HG02981 (cell line): ENCODE results near the gene PLEKHG5.
"Not testable (repeated sequence)": the region's sequence is repeated elsewhere in the genome, so short reads cannot be mapped to it uniquely, and the experiment has no call there.

Experiments
- ATAC-seq: cut with Tn5 transposase; IDR thresholded peaks from one replicate; pipeline ENCODE4 v1.9.1; 2021; ENCODE audit warnings: mild to moderate bottlenecking, moderate library complexity; ENCODE audit not compliant: unreplicated experiment

The PLEKHG5 gene

DNA sequence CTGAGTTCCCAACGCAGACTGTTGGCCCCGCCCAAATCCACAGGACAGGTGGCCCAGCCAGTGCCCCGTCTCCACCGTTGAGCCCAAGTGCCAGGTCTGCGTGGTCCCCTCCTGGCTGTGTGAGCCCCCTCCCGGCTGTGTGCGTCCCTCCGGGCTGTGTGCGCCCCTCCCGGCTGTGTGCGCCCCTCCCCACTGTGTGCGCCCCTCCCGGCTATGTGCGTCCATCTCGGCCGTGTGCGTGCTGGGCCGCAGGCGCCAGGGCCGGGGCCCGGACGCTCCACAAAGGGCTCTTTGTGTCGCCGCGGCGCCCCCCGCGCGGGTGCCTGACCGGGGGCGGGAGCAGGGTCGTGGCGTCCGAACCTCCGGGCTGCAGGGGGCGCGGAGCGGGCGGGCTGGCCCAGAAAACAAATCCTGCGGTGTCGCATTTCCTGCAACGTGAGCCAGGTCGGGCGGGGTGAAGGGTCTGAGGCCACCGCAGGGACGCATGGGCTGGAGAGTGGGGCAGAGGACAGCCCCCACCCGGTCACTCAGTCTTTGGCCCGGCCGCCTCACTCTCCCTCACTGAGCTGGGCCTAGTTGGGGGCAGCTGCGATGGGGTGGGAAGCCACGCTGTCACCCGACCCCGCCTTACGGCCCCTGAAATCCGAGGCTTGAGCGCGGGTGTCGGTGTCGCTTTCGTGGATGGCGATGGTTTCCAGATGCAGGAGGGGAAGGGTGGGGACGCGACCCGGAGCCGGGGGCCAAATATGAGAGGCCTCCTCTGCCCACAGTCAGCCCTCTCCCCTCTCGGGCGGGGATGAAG is 44.2 kb downstream of the PLEKHG5 start:
- ATAC-seq = no peak

GRCh38 chr1:6446665-6447015 is 44.8 kb downstream of the PLEKHG5 start:
- no peak for ATAC-seq

- ATAC-seq = not testable (repeated sequence)
Measured at GRCh38 chr1:6445929-6446328, 45.5 kb downstream of the PLEKHG5 start.

GRCh38 chr1:6445062-6445763 is 46.3 kb downstream of the PLEKHG5 start:
- ATAC-seq = no peak

DNA sequence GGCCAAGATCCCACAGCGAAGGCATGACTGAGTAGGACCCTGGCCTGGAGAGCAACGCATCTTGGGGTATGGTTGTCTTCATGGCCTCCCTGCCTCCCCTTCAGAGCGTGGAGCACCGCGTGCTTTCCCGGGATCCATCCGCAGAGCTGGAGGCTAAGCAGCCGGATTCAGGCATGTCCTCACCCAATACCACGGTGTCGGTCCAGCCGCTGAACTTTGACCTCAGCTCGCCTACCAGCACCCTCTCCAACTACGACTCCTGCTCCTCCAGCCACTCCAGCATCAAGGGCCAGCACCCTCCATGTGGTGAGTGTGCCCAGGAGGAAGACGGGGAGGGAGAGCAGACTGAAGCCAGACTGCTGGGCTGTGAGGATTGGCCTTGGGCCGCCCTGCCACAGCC is 47.1 kb downstream of the PLEKHG5 start:
- no peak for ATAC-seq

DNA sequence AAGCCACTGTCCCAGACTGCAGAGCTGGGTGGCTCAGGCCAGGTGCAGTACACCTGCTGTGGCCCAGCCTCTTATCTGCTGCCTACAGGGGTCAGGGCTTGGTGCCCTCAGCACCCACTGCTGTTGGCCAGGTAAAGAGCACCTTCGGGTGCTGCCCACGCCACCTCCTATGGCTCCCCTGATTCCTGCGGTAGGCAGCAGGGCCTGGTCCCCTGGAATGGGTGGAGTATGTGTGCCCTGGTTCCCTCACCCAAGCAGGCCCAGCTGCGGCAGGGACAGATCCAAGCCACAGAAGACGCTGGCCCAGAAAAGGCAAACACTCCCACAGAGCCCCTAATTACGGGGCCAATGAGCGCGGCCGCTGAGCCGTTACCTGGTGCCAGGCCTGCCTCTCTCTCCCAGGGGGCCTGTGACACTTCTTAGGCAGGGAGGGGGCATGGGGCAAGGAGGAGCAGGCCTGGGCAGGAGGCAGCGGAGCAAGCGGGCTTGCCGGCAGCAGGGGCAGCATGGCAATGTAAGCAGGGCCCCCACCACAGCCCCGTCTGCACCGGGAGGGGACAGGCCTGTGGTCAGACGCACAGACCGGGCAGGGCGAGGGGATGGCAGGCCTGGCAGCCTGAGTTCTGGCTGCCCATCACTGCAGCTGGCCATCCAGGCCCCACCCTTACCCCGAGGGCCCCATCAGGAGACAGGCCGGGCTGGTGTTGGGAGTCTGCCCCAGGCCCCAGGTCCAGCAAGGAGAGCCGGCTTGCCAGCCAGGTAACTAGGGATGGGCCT is 47.9 kb downstream of the PLEKHG5 start:
- no peak for ATAC-seq

DNA sequence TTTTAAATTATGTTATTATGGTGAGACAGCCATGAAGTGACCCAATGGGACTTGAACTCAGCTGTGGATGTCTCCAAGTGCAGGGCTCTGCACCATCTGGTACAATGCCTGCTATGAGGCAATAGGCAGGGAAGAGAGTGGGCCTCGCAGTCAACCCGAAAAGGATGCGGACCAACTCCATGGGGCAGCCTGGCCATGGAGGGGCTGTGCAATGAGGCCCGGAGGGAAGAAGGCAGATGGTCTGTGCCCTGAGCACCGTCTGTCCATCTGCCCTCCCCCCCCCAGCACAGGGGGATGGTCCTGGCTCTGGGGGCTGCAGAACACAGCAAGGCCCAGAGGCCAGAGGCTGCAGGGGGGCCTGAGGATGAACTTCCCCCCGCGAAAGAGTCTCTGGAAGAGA is 49.9 kb downstream of the PLEKHG5 start:
- ATAC-seq = no peak

- ATAC-seq = peak; percentile 48
Measured at GRCh38 chr1:6440198-6441126, 51.0 kb downstream of the PLEKHG5 start.

DNA sequence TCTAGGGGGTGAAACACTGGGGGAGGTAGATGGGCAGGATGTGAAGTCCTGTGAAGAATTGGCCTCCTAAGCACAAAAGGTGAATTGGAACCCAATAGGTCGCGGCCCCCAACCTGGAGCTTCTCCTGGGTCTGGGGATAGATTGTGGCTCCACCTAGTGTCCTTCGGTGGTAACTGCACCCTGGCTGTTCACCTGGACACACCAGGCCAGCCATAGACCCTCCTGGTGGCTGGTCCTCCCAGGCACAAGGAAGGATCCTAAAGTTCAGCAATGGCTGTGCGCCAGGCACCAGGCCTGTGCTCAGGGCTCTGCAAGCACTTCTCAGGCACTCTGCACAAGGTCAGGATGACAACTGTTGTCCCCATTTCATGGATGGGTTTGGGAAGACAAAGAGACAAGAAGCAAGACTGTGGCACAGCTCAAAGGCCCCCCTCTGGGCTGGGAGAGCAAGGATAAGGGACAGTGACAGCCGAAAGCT is 53.4 kb downstream of the PLEKHG5 start:
- ATAC-seq = no peak

- not testable (repeated sequence) for ATAC-seq
Measured at GRCh38 chr1:6437012-6437700, 54.3 kb downstream of the PLEKHG5 start.

DNA sequence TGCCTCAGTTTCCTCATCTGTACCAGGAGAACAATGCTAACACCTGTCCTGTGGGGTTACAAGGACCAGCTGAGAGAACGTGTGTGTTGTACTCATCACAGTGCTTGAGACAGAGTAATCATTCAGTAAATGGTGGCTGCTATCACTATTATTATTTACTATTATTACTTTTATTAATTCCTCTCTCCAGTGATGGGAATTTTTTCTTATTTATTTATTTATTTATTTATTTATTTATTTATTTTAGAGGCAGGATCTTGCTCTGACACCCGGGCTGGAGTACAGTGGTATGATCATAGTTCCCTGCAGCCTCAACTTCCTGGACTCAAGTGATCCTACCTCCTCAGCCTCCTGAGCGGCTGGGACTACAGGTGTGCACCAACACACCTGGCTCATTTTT is 55.2 kb downstream of the PLEKHG5 start:
- not testable (repeated sequence) for ATAC-seq

DNA sequence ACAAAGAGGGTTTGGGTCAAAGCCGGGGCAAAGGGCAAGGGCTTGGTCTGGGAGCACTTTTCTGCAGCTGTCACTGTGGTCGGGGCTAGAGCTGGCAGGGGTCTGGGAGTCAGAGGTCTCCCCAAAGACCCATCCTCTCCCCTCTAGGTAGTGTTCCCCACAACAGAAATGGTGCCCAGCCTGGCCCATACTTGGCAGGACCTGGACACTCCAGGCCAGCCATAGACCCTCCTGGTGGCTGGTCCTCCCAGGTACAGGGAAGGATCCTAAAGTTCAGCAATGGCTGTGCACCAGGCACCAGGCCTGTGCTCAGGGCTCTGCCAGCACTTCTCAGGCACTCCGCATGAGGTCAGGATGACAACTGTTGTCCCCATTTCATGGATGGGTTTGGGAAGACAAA is 55.9 kb downstream of the PLEKHG5 start:
- ATAC-seq = no peak

DNA sequence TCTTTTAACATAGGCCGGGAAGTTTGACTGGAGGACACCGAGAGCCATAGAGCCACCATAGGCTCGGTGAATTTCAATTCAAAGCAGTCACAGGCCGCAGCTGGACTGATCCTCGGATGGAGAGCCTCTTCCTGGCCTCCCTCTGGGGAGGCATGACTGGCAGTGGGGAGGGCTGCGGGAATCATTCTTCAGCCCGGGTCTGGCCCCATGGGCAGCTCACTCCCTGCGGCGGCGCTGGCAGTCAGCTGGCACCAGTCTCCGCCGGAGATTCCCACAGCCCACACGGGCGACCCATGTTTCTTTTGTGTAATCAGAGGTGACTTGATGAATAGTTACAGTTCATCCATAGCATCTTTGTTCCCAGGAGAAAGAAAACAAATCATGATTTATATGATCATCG is 56.3 kb downstream of the PLEKHG5 start:
- no peak for ATAC-seq

DNA sequence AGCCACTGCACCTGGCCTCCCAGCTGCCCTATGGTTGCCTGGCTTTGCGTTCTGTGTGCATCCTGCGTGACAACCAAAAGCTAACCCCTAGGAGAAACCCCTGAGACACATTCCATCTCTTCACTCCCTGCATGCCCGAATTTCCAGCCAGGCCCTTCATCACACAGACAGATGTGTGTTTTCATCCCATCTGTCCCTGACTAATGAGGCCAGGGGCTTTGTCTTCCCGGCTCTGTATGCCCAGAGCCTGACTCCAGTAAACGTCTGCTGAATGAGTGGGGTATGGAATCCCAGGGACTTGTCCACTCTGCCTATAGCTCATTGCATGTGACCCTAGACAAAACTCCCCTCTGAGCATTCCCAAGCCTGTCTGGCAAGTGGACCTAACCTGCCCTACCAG is 57.3 kb downstream of the PLEKHG5 start:
- no peak for ATAC-seq

DNA sequence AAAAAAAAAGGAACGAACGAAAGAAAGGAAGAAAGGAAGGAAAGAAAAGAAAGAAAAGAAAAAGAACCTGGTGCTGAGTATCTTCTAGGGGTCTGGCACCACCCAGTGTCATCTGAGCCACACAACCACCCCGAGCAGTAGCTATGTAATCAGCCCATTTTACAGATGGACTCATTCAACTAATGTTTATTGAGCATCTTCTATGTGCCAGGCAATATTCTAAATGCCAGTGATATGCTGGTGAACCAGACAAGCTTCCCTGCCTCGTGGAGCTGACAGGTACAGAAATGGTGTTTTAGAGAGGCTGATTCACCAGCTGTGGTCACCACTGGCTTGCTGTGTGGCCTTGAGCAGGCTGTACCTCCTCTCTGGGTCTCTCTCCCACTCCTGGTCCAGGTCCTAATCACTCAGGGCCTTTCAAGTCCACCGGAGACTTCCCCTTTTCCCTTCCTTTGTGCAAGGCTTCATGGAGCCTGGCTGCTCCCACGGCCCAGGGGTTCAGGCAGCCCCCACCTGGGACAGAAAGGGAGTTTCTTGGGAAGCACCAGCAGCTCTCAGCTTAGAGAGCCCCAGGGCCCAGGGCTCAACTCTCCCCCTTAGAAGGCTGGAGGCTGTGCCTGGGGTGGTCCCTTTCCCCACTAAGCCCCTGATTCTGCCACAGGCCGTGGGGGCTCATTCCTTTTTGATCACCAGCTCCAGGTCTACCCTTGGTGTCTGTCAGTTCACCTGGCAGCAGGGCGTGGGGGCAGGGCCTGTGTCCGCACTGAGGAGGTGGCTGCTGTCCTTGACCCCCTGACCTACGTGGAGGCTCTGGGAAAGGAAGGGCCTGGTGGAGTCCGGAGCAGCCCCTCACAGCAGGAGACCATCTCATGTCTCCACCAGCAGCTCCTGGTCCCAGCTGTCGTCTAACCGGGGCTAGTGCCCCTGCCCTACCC is 59.6 kb downstream of the PLEKHG5 start:
- ATAC-seq = not testable (repeated sequence)

DNA sequence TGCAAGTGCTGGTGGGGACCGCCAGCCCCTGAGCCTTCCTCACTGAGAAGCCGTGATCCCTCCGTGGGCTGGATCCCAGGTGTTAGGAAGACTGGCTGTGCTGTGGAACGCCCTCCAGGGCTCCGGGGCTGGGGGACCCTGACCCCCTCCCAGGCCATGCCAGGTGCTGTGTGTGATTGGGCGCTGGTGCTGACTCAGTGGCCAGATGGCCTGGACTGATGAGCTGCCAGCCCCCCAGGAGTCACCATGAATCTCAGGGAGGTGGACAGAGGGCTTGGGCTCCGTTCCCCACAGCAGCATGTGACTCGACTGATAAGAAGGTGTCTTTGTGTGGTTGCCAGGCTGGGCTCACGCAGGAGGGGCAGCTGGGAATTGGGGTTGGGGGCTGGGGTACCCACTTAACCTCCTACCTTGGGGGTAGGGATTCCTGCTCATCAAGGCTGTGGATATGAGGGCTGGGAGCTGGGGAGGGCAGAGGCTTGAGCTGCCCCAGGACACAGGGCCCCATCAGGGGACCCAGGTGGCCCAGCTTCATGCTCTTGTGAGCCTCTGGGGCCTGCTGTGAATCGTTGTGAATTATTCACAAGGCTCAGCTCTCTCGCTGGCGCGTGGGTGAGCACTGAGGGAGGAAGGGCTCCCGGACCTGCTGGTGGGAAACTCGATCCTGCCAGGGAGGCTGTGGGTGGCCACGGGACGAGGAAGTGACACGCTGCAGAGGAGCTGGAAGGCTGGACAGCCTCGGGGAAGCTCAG is 61.6 kb downstream of the PLEKHG5 start:
- not testable (repeated sequence) for ATAC-seq

- ATAC-seq = not testable (repeated sequence)
Measured at GRCh38 chr1:6428453-6428852, 63.0 kb downstream of the PLEKHG5 start.
